Measurements from ENCODE around the gene ZEB2. TPM values are rescaled to one million over a fixed set of nuclear protein-coding genes. Genes with fewer than 3 reads are reported as not detected.

Gene ZEB2
- total RNA-seq, 4 donors from 2014 or later = 12.4 to 149 (median 29.9) TPM

- Histone ChIP-seq H3K4me3 (no peak overlapping the region), H3K27me3 (no peaks in the 10 kb centered on the region), H3K9me3 (no peaks in the 10 kb centered on the region), H3K4me1 (no peaks in the 10 kb centered on the region), H3K27ac (no peak overlapping the region), H3K36me3 (no peaks in the 10 kb centered on the region)
- TF ChIP-seq POLR2A (IDR thresholded peaks at IDR 0.05) = no peak
- TF ChIP-seq, protein P1, sequence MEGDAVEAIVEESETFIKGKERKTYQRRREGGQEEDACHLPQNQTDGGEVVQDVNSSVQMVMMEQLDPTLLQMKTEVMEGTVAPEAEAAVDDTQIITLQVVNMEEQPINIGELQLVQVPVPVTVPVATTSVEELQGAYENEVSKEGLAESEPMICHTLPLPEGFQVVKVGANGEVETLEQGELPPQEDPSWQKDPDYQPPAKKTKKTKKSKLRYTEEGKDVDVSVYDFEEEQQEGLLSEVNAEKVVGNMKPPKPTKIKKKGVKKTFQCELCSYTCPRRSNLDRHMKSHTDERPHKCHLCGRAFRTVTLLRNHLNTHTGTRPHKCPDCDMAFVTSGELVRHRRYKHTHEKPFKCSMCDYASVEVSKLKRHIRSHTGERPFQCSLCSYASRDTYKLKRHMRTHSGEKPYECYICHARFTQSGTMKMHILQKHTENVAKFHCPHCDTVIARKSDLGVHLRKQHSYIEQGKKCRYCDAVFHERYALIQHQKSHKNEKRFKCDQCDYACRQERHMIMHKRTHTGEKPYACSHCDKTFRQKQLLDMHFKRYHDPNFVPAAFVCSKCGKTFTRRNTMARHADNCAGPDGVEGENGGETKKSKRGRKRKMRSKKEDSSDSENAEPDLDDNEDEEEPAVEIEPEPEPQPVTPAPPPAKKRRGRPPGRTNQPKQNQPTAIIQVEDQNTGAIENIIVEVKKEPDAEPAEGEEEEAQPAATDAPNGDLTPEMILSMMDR (IDR thresholded peaks at IDR 0.05) = no peak
- DNase-seq = no peak
Observed at GRCh38 chr2:144376460-144376859, 143.5 kb downstream of the ZEB2 start.

GRCh38 chr2:144374163-144374661, 145.7 kb downstream of the ZEB2 start:
- H3K4me1 ChIP-seq = no peaks in the 10 kb centered on the region
- no peak for TF ChIP-seq POLR2A (IDR thresholded peaks at IDR 0.05)
- TF ChIP-seq, protein P1 (IDR thresholded peaks at IDR 0.05) = no peak
- no peak overlapping the region for H3K4me3 ChIP-seq
- no peaks in the 10 kb centered on the region for H3K36me3 ChIP-seq
- no peak for DNase-seq
- H3K27ac ChIP-seq = no peak overlapping the region
- no peaks in the 10 kb centered on the region for H3K27me3 ChIP-seq
- no peaks in the 10 kb centered on the region for H3K9me3 ChIP-seq

DNA sequence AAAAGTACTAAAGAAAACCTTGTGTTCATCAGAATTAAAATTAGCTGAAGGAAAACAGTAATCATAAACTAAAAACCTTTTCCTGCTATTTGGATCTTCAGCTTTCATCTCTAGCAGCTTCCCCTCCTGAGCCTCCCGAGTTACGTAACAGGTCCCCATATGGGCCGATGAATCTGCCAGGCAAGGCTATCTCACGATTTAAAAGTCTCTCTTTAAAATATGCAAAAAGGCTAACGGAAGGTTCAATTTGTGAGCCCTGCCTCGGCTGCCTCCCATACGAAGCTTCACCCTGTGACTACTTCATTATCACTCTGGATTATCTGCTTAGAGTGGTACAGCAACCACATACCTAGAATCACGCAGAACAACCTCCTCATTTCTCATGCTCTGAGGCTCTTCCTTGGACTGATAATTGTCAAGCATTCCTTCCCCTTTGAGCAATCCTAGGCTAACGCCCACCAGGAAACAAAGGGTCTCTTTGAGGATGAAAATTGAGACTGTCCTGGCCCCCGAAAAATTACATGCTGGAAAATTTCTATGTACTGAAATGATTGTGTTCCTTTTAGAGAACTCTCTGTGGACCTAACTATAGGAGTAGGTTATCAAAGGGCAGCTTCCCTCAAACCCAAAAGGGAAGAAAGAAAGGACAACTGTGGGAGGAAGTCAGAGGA, 147.4 kb downstream of the ZEB2 start:
- Histone ChIP-seq H3K9me3 (no peaks in the 10 kb centered on the region), H3K36me3 (no peaks in the 10 kb centered on the region), H3K27me3 (no peaks in the 10 kb centered on the region), H3K4me1 (no peaks in the 10 kb centered on the region), H3K4me3 (no peak overlapping the region), H3K27ac (peak overlapping the region in 1 of 4 donors; percentile 28)
- no peak for DNase-seq
- TF ChIP-seq, protein P1 (IDR thresholded peaks at IDR 0.05) = no peak
- TF ChIP-seq POLR2A (IDR thresholded peaks at IDR 0.05) = no peak

DNA sequence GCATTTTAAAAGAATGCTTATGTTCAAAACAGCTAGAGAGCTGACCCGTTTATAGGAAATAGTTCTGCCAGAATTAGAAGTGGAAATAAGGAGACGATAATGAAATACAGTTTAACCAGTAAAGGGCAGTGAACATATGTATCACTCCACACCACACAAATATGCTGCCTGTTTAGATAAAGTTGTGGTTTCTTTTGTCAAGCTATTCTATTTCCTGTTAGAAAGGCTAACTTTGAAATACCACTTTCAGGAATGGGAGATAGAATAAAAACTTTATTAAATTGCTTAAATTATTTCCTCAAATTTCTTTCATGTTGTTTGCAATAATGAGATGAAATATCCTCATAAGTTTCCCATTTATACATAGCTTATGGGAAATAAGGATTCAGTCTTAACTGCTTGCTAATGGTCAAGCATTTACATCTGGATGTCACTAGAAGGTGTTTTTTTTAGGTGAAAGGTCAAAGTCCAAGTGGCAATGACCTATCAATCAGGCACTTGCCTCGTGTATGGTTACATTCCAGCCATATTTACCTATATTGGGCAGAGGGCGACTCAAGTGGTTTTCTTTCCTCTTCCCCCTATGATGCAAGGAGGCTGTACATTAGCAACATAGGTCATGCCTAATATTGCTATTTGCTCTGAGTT, 148.9 kb downstream of the ZEB2 start:
- no peak for DNase-seq
- Histone ChIP-seq H3K36me3 (no peaks in the 10 kb centered on the region), H3K27me3 (no peaks in the 10 kb centered on the region), H3K9me3 (no peaks in the 10 kb centered on the region), H3K4me1 (no peaks in the 10 kb centered on the region), H3K4me3 (no peak overlapping the region), H3K27ac (no peak overlapping the region)
- TF ChIP-seq POLR2A (IDR thresholded peaks at IDR 0.05) = no peak
- TF ChIP-seq, protein P1 (IDR thresholded peaks at IDR 0.05) = no peak

- Histone ChIP-seq H3K4me3 (no peak overlapping the region), H3K9me3 (no peaks in the 10 kb centered on the region), H3K27ac (no peak overlapping the region), H3K36me3 (no peaks in the 10 kb centered on the region), H3K27me3 (no peaks in the 10 kb centered on the region), H3K4me1 (no peaks in the 10 kb centered on the region)
- TF ChIP-seq POLR2A (IDR thresholded peaks at IDR 0.05) = no peak
- TF ChIP-seq, protein P1 (IDR thresholded peaks at IDR 0.05) = no peak
- no peak for DNase-seq
Observed at GRCh38 chr2:144369416-144369815, 150.5 kb downstream of the ZEB2 start.
